ENCODE results near the gene ZSWIM5.
"Not testable (repeated sequence)": the region's sequence is repeated elsewhere in the genome, so short reads cannot be mapped to it uniquely, and the experiment has no call there.

DNA sequence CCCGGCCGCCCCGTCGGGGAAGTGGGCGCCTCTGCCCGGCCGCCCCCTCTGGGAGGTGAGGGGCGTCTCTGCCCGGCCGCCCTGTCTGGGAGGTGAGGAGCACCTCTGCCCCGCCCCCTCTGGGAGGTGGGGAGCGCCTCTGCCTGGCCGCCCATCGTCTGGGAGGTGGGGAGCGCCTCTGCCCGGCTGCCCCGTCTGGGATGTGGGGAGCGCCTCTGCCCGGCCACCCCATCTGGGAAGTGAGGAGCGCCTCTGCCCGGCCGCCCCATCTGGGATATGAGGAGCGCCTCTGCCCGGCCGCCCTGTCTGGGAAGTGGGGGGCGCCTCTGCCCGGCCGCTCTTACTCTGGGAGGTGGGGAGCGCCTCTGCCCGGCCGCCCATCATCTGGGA is 100.3 kb downstream of the ZSWIM5 start:
- TF ChIP-seq, protein P1, sequence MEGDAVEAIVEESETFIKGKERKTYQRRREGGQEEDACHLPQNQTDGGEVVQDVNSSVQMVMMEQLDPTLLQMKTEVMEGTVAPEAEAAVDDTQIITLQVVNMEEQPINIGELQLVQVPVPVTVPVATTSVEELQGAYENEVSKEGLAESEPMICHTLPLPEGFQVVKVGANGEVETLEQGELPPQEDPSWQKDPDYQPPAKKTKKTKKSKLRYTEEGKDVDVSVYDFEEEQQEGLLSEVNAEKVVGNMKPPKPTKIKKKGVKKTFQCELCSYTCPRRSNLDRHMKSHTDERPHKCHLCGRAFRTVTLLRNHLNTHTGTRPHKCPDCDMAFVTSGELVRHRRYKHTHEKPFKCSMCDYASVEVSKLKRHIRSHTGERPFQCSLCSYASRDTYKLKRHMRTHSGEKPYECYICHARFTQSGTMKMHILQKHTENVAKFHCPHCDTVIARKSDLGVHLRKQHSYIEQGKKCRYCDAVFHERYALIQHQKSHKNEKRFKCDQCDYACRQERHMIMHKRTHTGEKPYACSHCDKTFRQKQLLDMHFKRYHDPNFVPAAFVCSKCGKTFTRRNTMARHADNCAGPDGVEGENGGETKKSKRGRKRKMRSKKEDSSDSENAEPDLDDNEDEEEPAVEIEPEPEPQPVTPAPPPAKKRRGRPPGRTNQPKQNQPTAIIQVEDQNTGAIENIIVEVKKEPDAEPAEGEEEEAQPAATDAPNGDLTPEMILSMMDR (IDR thresholded peaks at IDR 0.05; ENCODE audit: poor library complexity) = not testable (repeated sequence)
- TF ChIP-seq EZH2 (IDR thresholded peaks at IDR 0.05; ENCODE audit: borderline replicate concordance) = not testable (repeated sequence)

Measured in hepatocyte (in vitro differentiated cells).